Measurements from ENCODE around the gene DYSF. TPM values are rescaled to one million over a fixed set of nuclear protein-coding genes. Genes with fewer than 3 reads are reported as not detected.

DYSF gene
- total RNA-seq, 1 experiment from 2014 or later = 5.5 TPM

DNA sequence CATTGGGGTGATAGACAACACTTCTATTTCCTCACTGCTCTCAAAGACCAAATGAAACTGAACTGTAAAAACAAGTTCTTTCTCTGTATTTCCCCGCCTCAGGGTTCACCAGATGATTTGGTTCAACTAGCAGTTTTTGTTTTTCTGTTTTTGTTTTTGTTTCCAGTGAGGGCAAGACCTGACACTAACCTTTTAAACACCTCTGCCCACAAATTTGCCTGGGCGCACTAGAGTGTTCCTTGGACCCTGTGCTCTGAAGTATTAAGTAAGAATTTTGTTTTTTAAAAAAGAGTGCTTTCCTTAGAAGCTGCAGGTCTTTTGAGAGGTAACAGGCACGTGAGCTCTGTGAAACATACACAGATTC is 92.9 kb downstream of the DYSF start:
- Histone ChIP-seq H3K4me1 (ENCODE audit: insufficient read depth, low read length) (0 out of 2 replicates have a peak, but pooled peaks cover 2% of the 10 kb centered on the region), H3K14ac (ENCODE audit: insufficient read depth, low read length) (no peak overlapping the region), H3K56ac (ENCODE audit: insufficient read length, low read depth, low read length) (no peak overlapping the region), H3K27me3 (ENCODE audit: insufficient read depth, low read length) (no peaks in the 10 kb centered on the region), H4K91ac (ENCODE audit: insufficient read length, low read depth, low read length) (no peak overlapping the region), H2BK120ac (ENCODE audit: low read depth, low read length, poor library complexity, severe bottlenecking) (no peak overlapping the region), H2AFZ (ENCODE audit: low read length) (no peak overlapping the region), H4K8ac (replicated peaks; ENCODE audit: insufficient read length, low read depth, low read length) (no peak overlapping the region), H3K9me3 (ENCODE audit: control insufficient read depth, low read depth, low read length) (no peaks in the 10 kb centered on the region), H3K27ac (ENCODE audit: insufficient read length, low read depth, low read length) (no peak overlapping the region), H3K4me2 (ENCODE audit: insufficient read depth, insufficient read length, low read length) (no peak overlapping the region), H3K23me2 (ENCODE audit: insufficient read length, low read depth, low read length, poor library complexity, severe bottlenecking) (no peaks in the 10 kb centered on the region), H2BK12ac (ENCODE audit: insufficient read length, low read depth, low read length) (no peak overlapping the region), H4K20me1 (ENCODE audit: control insufficient read depth, insufficient read depth, insufficient read length) (no peaks in the 10 kb centered on the region), H3K79me2 (ENCODE audit: insufficient read depth, low read length) (no peaks in the 10 kb centered on the region), H3K79me1 (ENCODE audit: insufficient read depth, low read depth, low read length, poor library complexity, severe bottlenecking) (no peaks in the 10 kb centered on the region), H2AK5ac (ENCODE audit: insufficient read length, low read length) (no peak overlapping the region), H2BK5ac (ENCODE audit: insufficient read length, low read length) (no peak overlapping the region), H3K9ac (ENCODE audit: extremely low read depth, insufficient read length, low read length) (no peak overlapping the region), H3K23ac (ENCODE audit: insufficient read length, low read depth, low read length) (no peak overlapping the region), H2BK15ac (ENCODE audit: low read depth, low read length) (no peak overlapping the region), H3K18ac (ENCODE audit: insufficient read length, low read depth, low read length) (no peak overlapping the region), H4K5ac (ENCODE audit: insufficient read length, low read depth, low read length) (no peak overlapping the region), H3T11ph (ENCODE audit: low read length) (no peak overlapping the region), H3K4ac (ENCODE audit: low read depth, low read length) (no peak overlapping the region), H2BK20ac (ENCODE audit: low read depth, low read length, poor library complexity, severe bottlenecking) (no peak overlapping the region)
- H3K4me1 Mint-ChIP-seq = peaks cover 2 to 4% of the 10 kb centered on the region in 2 experiments; a peak in 2 of 4 replicates
- H3K9me3 Mint-ChIP-seq = peaks cover 15 to 20% of the 10 kb centered on the region in 2 experiments
- WGBS (ENCODE audit: extremely low coverage, insufficient read length, low lambda C conversion rate) = no CpG with 5 or more reads among the region's 3 CpGs
- H3K27me3 Mint-ChIP-seq (ENCODE audit: low read depth) = peaks cover 16% of the 10 kb centered on the region
- H3K27ac Mint-ChIP-seq = no peak overlapping the region
- H3K4me3 Mint-ChIP-seq = no peak overlapping the region
- DNase-seq = no peak
- H3K36me3 Mint-ChIP-seq (ENCODE audit: insufficient read depth in 1 of 3, low read depth in 3 of 3) = peaks cover 6 to 11% (median 7%) of the 10 kb centered on the region in 3 experiments
- TF ChIP-seq, protein P1, sequence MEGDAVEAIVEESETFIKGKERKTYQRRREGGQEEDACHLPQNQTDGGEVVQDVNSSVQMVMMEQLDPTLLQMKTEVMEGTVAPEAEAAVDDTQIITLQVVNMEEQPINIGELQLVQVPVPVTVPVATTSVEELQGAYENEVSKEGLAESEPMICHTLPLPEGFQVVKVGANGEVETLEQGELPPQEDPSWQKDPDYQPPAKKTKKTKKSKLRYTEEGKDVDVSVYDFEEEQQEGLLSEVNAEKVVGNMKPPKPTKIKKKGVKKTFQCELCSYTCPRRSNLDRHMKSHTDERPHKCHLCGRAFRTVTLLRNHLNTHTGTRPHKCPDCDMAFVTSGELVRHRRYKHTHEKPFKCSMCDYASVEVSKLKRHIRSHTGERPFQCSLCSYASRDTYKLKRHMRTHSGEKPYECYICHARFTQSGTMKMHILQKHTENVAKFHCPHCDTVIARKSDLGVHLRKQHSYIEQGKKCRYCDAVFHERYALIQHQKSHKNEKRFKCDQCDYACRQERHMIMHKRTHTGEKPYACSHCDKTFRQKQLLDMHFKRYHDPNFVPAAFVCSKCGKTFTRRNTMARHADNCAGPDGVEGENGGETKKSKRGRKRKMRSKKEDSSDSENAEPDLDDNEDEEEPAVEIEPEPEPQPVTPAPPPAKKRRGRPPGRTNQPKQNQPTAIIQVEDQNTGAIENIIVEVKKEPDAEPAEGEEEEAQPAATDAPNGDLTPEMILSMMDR (conservative IDR thresholded peaks at IDR 0.05) = no peak

Measured in H9 (cell line).